Dedifferentiated amniotic fluid mesenchymal stem cell (primary cell): Measurements from ENCODE around the gene ADARB2.
"Not testable (repeated sequence)": the region's sequence is repeated elsewhere in the genome, so short reads cannot be mapped to it uniquely, and the experiment has no call there.

Experiments used
- DNase-seq: peaks from one replicate; pipeline ENCODE4 v3.0.0-alpha.2; 2016; ENCODE audit errors: extremely low spot score

The ADARB2 gene

GRCh38 chr10:1737222-1738061 lies at the start of gene ADARB2:
TSS of gene ADARB2 (minus strand) at chr10:1737525.
- no peak for DNase-seq

- no peak for DNase-seq
These were observed 48.5 kb upstream of the ADARB2 start for GRCh38 chr10:1785835-1786234.

- DNase-seq: no peak
These were observed 45.5 kb upstream of the ADARB2 start for GRCh38 chr10:1782841-1783240.

- DNase-seq: no peak
These were observed 42.5 kb upstream of the ADARB2 start for GRCh38 chr10:1779796-1780195.

GRCh38 chr10:1778375-1778969 lies 41.1 kb upstream of the ADARB2 start:
- no peak for DNase-seq

GRCh38 chr10:1776127-1776662 lies 38.9 kb upstream of the ADARB2 start:
- DNase-seq: no peak

GRCh38 chr10:1774796-1775195 lies 37.5 kb upstream of the ADARB2 start:
- DNase-seq: no peak

- not testable (repeated sequence) for DNase-seq
These were observed 35.9 kb upstream of the ADARB2 start for GRCh38 chr10:1773204-1773603.

GRCh38 chr10:1766049-1766448 lies 28.7 kb upstream of the ADARB2 start:
- DNase-seq: no peak

- no peak for DNase-seq
These were observed 24.8 kb upstream of the ADARB2 start for GRCh38 chr10:1762076-1762475.

- no peak for DNase-seq
These were observed 17.3 kb upstream of the ADARB2 start for GRCh38 chr10:1754506-1755153.

- DNase-seq: no peak
These were observed 14.8 kb upstream of the ADARB2 start for GRCh38 chr10:1752153-1752552.

- DNase-seq: no peak
These were observed 10.3 kb upstream of the ADARB2 start for GRCh38 chr10:1747590-1748157.

- no peak for DNase-seq
These were observed 9.5 kb upstream of the ADARB2 start for GRCh38 chr10:1746796-1747195.

GRCh38 chr10:1745780-1746456 lies 8.6 kb upstream of the ADARB2 start:
- DNase-seq: no peak

GRCh38 chr10:1744524-1744923 lies 7.2 kb upstream of the ADARB2 start:
- DNase-seq: no peak

GRCh38 chr10:1743141-1743540 lies 5.8 kb upstream of the ADARB2 start:
- no peak for DNase-seq

- DNase-seq: no peak
These were observed 4.1 kb upstream of the ADARB2 start for GRCh38 chr10:1741450-1741849.

GRCh38 chr10:1739751-1740150 lies 2.4 kb upstream of the ADARB2 start:
- DNase-seq: no peak

- DNase-seq: no peak
These were observed 1.6 kb upstream of the ADARB2 start for GRCh38 chr10:1738950-1739349.

GRCh38 chr10:1736972-1737221 lies 428 bp downstream of the ADARB2 start:
- no peak for DNase-seq
